Neural cell (in vitro differentiated cells): ENCODE measurements around the gene MAPK8IP3. TPM values are rescaled to one million over a fixed set of nuclear protein-coding genes. Genes with fewer than 3 reads are reported as not detected.

Source experiments
- H2AFZ ChIP-seq: fragments of 200-600, 300-800 bp; sonication (generic), shearing (Covaris generic); 2 replicates; pipeline ENCODE4 v1.6.0; 2014; ENCODE audit warnings: low read depth, mild to moderate bottlenecking, antibody characterized with exemption, low read length, moderate library complexity
- H3F3A ChIP-seq: fragments of 200-600 bp; shearing (Covaris generic); 2 replicates; pipeline ENCODE4 v1.6.1; 2016; ENCODE audit warnings: mild to moderate bottlenecking, moderate library complexity, mixed read lengths, antibody characterized with exemption, low read length; ENCODE audit not compliant: insufficient read depth, poor library complexity, severe bottlenecking
- H3K27ac ChIP-seq: fragments of 200-600, 300-800 bp; sonication (generic), shearing (Covaris generic); 2 replicates; pipeline ENCODE4 v1.5.1; 2014; ENCODE audit warnings: mild to moderate bottlenecking, low read length, moderate library complexity
- H3K27me3 ChIP-seq: fragments of 300-800, 200-600 bp; sonication (generic), shearing (Covaris generic); 2 replicates; pipeline ENCODE4 v1.6.0; 2014; ENCODE audit warnings: mild to moderate bottlenecking, low read depth, low read length, moderate library complexity; ENCODE audit not compliant: insufficient read depth
- H3K36me3 ChIP-seq: fragments of 300-800, 200-600 bp; sonication (generic), shearing (Covaris generic); 2 replicates; pipeline ENCODE4 v1.5.1; 2014; ENCODE audit warnings: mild to moderate bottlenecking, antibody characterized with exemption, low read length, moderate library complexity; ENCODE audit not compliant: insufficient read depth
- H3K4me2 ChIP-seq: fragments of 300-800, 200-600 bp; sonication (generic), shearing (Covaris generic); 2 replicates; pipeline ENCODE4 v1.6.0; 2014; ENCODE audit warnings: mild to moderate bottlenecking, low read length
- H3K4me3 ChIP-seq: fragments of 300-800, 200-600 bp; sonication (generic), shearing (Covaris generic); 2 replicates; pipeline ENCODE4 v1.5.1; 2014; ENCODE audit warnings: mild to moderate bottlenecking, low read length, moderate library complexity
- H3K79me2 ChIP-seq: fragments of 200-600 bp; shearing (Covaris generic); replicated peaks from 2 replicates; pipeline ENCODE4 v1.6.0; 2014; ENCODE audit warnings: mild to moderate bottlenecking, low read length, moderate library complexity; ENCODE audit not compliant: insufficient read depth
- H3K9ac ChIP-seq: fragments of 300-800, 200-600 bp; sonication (generic), shearing (Covaris generic); 2 replicates; pipeline ENCODE4 v1.6.1; 2016; ENCODE audit warnings: mild to moderate bottlenecking, low read length, mixed read lengths
- H3K9me2 ChIP-seq: fragments of 200-600 bp; shearing (Covaris generic); 2 replicates; pipeline ENCODE4 v1.6.1; 2016; ENCODE audit warnings: mild to moderate bottlenecking, low read length, mixed read lengths; ENCODE audit not compliant: insufficient read depth
- H3K9me3 ChIP-seq: fragments of 200-600, 300-800 bp; sonication (generic), shearing (Covaris generic); 2 replicates; pipeline ENCODE4 v1.6.1; 2016; ENCODE audit warnings: mild to moderate bottlenecking, mixed run types, low read length, moderate library complexity, mixed read lengths
- H4K20me1 ChIP-seq: fragments of 200-600 bp; shearing (Covaris generic); 2 replicates; pipeline ENCODE4 v1.6.1; 2016; ENCODE audit warnings: mild to moderate bottlenecking, mixed run types; ENCODE audit not compliant: insufficient read depth
- EP300 ChIP-seq: fragments of 450-650 bp; conservative IDR thresholded peaks from 2 replicates; pipeline ENCODE4 v1.6.1; 2014; ENCODE audit warnings: antibody characterized with exemption, mild to moderate bottlenecking, moderate library complexity; ENCODE audit not compliant: poor library complexity, severe bottlenecking
- EZH2 ChIP-seq: fragments of 200-600, 300-800 bp; shearing (Covaris generic), sonication (generic); IDR thresholded peaks from 2 replicates; pipeline ENCODE4 v1.6.1; 2014; ENCODE audit warnings: antibody characterized with exemption, low read length, borderline replicate concordance, mild to moderate bottlenecking; ENCODE audit not compliant: insufficient read depth, poor library complexity, severe bottlenecking
- MXI1 ChIP-seq: fragments of 450-650 bp; conservative IDR thresholded peaks from 2 replicates; pipeline ENCODE4 v1.6.1; 2014; ENCODE audit warnings: antibody characterized with exemption, mild to moderate bottlenecking; ENCODE audit not compliant: poor library complexity, severe bottlenecking
- POLR2AphosphoS5 ChIP-seq: IDR thresholded peaks from 2 replicates; pipeline ENCODE4 v1.6.1; 2012
- RAD21 ChIP-seq: fragments of 450-650 bp; conservative IDR thresholded peaks from 2 replicates; pipeline ENCODE4 v1.6.1; 2014; ENCODE audit warnings: antibody characterized with exemption, mild to moderate bottlenecking, moderate library complexity
- SMC3 ChIP-seq: fragments of 450-650 bp; conservative IDR thresholded peaks from 2 replicates; pipeline ENCODE4 v1.6.1; 2014; ENCODE audit warnings: antibody characterized with exemption, mild to moderate bottlenecking, moderate library complexity; ENCODE audit not compliant: poor library complexity
- TAF1 ChIP-seq: IDR thresholded peaks from 2 replicates; pipeline ENCODE4 v1.6.1; 2012; ENCODE audit warnings: low read depth
- polyA plus RNA-seq: library from polyadenylated mRNA; depleted of rRNA; stranded (reverse); fragments of >200 nt; gene quantifications from 2 replicates; pipeline ENCODE4 v1.2.3, GENCODE V29; 2014
- TF ChIP-seq, protein P1 (sequence below): IDR thresholded peaks from 2 replicates; pipeline ENCODE4 v1.6.1; 2012; ENCODE audit warnings: borderline replicate concordance
- TF ChIP-seq, protein P2 (sequence below): fragments of 450-650 bp; IDR thresholded peaks from 2 replicates; pipeline ENCODE4 v1.5.1; 2014; ENCODE audit warnings: antibody characterized with exemption, mild to moderate bottlenecking, moderate library complexity; ENCODE audit not compliant: poor library complexity, severe bottlenecking

Gene MAPK8IP3
- polyA plus RNA-seq, 1 donor from 2014 or later, result 51.0 TPM

DNA sequence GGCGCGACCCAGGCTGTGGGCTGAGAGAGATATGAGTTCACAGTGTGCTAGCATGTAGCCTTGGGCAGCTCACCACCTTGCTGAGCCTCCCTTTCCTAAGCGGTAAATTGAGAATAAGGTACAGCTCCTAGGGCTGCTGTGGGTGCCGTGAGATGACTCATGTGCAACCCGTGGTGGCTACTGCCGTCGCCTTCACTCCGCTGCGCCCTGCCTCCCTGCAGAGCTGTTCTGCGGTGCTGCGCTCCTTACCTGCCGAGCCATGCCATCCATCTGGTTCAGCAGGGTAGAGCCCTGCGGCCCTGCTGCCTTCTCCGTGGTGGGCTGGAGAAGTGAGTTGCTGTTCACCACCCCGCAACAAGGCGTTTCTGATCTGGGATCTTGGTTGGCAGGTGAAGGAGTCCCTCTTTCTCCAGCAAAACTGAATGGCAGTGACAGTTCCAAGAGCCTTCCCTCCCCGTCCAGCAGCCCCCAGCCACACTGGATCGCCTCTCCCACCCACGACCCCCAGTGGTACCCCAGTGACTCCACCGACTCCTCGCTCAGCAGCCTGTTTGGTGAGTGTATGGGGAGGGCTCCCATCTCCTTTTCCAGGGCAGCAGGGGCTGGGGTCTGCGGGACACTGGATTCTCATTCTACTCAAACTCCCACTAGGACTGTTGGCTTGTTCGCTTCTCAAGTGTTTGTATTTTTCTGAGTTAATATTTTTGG is 37.2 kb upstream of the MAPK8IP3 start:
- no peaks in the 10 kb centered on the region for H3F3A ChIP-seq
- H3K36me3 ChIP-seq, result no peaks in the 10 kb centered on the region
- no peak overlapping the region for H3K4me2 ChIP-seq
- TF ChIP-seq, protein P1, sequence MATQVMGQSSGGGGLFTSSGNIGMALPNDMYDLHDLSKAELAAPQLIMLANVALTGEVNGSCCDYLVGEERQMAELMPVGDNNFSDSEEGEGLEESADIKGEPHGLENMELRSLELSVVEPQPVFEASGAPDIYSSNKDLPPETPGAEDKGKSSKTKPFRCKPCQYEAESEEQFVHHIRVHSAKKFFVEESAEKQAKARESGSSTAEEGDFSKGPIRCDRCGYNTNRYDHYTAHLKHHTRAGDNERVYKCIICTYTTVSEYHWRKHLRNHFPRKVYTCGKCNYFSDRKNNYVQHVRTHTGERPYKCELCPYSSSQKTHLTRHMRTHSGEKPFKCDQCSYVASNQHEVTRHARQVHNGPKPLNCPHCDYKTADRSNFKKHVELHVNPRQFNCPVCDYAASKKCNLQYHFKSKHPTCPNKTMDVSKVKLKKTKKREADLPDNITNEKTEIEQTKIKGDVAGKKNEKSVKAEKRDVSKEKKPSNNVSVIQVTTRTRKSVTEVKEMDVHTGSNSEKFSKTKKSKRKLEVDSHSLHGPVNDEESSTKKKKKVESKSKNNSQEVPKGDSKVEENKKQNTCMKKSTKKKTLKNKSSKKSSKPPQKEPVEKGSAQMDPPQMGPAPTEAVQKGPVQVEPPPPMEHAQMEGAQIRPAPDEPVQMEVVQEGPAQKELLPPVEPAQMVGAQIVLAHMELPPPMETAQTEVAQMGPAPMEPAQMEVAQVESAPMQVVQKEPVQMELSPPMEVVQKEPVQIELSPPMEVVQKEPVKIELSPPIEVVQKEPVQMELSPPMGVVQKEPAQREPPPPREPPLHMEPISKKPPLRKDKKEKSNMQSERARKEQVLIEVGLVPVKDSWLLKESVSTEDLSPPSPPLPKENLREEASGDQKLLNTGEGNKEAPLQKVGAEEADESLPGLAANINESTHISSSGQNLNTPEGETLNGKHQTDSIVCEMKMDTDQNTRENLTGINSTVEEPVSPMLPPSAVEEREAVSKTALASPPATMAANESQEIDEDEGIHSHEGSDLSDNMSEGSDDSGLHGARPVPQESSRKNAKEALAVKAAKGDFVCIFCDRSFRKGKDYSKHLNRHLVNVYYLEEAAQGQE, result no peak
- TF ChIP-seq POLR2AphosphoS5, result no peak
- no peak for TF ChIP-seq EP300
- TF ChIP-seq TAF1, result no peak
- TF ChIP-seq MXI1, result no peak
- TF ChIP-seq, protein P2, sequence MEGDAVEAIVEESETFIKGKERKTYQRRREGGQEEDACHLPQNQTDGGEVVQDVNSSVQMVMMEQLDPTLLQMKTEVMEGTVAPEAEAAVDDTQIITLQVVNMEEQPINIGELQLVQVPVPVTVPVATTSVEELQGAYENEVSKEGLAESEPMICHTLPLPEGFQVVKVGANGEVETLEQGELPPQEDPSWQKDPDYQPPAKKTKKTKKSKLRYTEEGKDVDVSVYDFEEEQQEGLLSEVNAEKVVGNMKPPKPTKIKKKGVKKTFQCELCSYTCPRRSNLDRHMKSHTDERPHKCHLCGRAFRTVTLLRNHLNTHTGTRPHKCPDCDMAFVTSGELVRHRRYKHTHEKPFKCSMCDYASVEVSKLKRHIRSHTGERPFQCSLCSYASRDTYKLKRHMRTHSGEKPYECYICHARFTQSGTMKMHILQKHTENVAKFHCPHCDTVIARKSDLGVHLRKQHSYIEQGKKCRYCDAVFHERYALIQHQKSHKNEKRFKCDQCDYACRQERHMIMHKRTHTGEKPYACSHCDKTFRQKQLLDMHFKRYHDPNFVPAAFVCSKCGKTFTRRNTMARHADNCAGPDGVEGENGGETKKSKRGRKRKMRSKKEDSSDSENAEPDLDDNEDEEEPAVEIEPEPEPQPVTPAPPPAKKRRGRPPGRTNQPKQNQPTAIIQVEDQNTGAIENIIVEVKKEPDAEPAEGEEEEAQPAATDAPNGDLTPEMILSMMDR, result no peak
- no peak for TF ChIP-seq RAD21
- no peak for TF ChIP-seq SMC3
- TF ChIP-seq EZH2, result no peak
- H3K9ac ChIP-seq, result no peak overlapping the region
- no peak overlapping the region for H3K27ac ChIP-seq
- no peak overlapping the region for H2AFZ ChIP-seq
- H3K9me2 ChIP-seq, result no peaks in the 10 kb centered on the region
- H3K4me3 ChIP-seq, result no peak overlapping the region
- H3K79me2 ChIP-seq, result no peaks in the 10 kb centered on the region
- no peaks in the 10 kb centered on the region for H4K20me1 ChIP-seq
- H3K27me3 ChIP-seq, result no peaks in the 10 kb centered on the region
- H3K9me3 ChIP-seq, result no peaks in the 10 kb centered on the region

DNA sequence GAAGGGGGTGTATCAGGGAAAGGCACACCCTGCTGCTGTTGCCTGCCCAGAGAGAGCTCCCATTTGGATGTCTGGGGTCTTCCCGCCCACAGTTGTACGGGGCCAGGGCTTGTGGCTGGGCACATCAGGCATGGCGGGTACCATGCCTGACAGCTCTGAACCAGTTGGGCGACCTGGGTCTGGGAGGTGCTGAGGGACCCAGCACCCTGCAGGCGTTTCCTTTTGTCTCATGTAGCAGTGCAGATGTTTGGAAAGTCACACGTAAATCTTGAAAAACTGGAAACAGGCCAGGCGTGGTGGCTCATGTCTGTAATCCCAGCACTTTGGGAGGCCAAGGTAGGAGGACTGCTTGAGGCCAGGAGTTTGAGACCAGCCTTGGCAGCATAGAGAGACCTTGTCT is 36.3 kb upstream of the MAPK8IP3 start:
- Histone ChIP-seq H3K9me3 (no peaks in the 10 kb centered on the region), H3K27me3 (no peaks in the 10 kb centered on the region), H3K27ac (no peak overlapping the region), H3K9ac (no peak overlapping the region), H4K20me1 (no peaks in the 10 kb centered on the region), H3K9me2 (no peaks in the 10 kb centered on the region), H3F3A (no peaks in the 10 kb centered on the region), H3K4me2 (no peak overlapping the region), H3K4me3 (no peak overlapping the region), H3K79me2 (no peaks in the 10 kb centered on the region), H3K36me3 (no peaks in the 10 kb centered on the region), H2AFZ (no peak overlapping the region)
- TF ChIP-seq SMC3 (no peak), EP300 (no peak), POLR2AphosphoS5 (no peak), RAD21 (no peak), EZH2 (no peak), MXI1 (no peak), TAF1 (no peak)
- TF ChIP-seq, protein P2, result no peak
- TF ChIP-seq, protein P1, result no peak
